RWPE2 (cell line): Measurements from ENCODE around the gene KCNQ2.
"Not testable (repeated sequence)": the region's sequence is repeated elsewhere in the genome, so short reads cannot be mapped to it uniquely, and the experiment has no call there.

ENCODE experiments used
- ATAC-seq: fragments of 200-7000 bp; cut with Tn5 transposase; 3 replicates; pipeline ENCODE4 v1.9.1; 2021; ENCODE audit warnings: low read depth
- DNase-seq: peaks from one replicate; pipeline ENCODE4 v3.0.0-alpha.2; 2020; ENCODE audit warnings: low spot score
- H3K27ac ChIP-seq: fragments of 450-650 bp; 2 replicates; pipeline ENCODE4 v1.5.1; 2017; ENCODE audit warnings: mild to moderate bottlenecking; ENCODE audit not compliant: poor library complexity, severe bottlenecking
- H3K27me3 ChIP-seq: fragments of 250-450 bp; sonication (Bioruptor Pico); 2 replicates; pipeline ENCODE4 v1.5.1; 2021; ENCODE audit warnings: mild to moderate bottlenecking, moderate library complexity; ENCODE audit not compliant: insufficient read depth, poor library complexity, severe bottlenecking
- H3K36me3 ChIP-seq: fragments of 250-450 bp; sonication (Bioruptor Pico); 2 replicates; pipeline ENCODE4 v1.5.1; 2020; ENCODE audit warnings: low read depth, mild to moderate bottlenecking, moderate library complexity
- H3K4me1 ChIP-seq: fragments of 250-450 bp; sonication (Bioruptor Pico); 2 replicates; pipeline ENCODE4 v1.5.1; 2021; ENCODE audit warnings: mild to moderate bottlenecking, moderate library complexity; ENCODE audit not compliant: insufficient read depth, poor library complexity, severe bottlenecking
- H3K4me3 ChIP-seq: fragments of 250-450 bp; sonication (Bioruptor Pico); 2 replicates; pipeline ENCODE4 v1.5.1; 2021; ENCODE audit warnings: mild to moderate bottlenecking, moderate library complexity; ENCODE audit not compliant: severe bottlenecking
- H3K9me3 ChIP-seq: fragments of 250-450 bp; sonication (Bioruptor Pico); 2 replicates; pipeline ENCODE4 v1.5.1; 2021; ENCODE audit warnings: mild to moderate bottlenecking, moderate library complexity; ENCODE audit not compliant: severe bottlenecking
- CTCF ChIP-seq: fragments of 450-650 bp; IDR thresholded peaks from one replicate; pipeline ENCODE4 v1.5.1; 2017; ENCODE audit warnings: mild to moderate bottlenecking, moderate library complexity; ENCODE audit not compliant: poor library complexity, severe bottlenecking

KCNQ2 gene

DNA sequence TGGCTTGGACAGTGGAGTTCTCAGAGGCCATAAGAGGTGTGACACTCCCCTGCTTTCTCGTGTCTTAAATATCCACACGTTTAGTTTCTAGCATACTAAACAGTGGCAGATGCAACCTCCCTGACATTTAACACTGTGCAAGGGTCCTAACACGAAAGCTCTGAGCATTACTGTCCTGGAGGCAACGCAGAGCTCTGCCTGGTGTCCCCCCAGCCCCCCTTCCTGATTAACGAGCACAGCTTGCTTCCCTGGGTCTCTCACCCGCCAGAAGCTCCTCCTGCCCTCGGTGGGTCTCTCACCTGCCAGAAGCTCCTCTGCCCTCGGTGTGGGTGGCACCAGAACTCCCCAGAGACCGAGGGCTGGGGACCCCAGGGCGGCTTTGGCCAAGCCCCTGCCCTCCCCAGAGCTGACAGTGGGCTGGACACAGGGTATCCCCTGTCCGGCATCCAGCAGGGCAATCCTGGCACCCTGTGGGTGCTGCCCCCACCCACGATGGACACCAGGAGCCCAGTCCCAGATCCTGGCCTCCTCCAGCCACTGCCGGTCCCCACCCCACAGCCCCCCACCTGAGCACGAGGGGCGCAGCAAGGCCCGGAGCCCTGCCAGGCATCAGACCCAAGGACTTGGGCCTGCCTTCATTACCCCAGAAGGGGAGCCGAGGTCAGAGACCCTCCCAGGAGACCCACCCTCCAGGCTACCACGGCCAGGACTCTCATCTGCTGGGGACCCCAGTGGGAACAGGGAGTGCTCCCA lies 12.4 kb upstream of the KCNQ2 start:
- ATAC-seq (no peak), DNase-seq (no peak)
- peaks cover 40% of the 10 kb centered on the region for H3K27me3 ChIP-seq

GRCh38 chr20:63484236-63484635 lies 11.8 kb upstream of the KCNQ2 start:
- DNase-seq: no peak

More for the DNA sequence above, 12.4 kb upstream of the KCNQ2 start:
- no peak for TF ChIP-seq CTCF
- H3K36me3 ChIP-seq: no peaks in the 10 kb centered on the region
- no peaks in the 10 kb centered on the region for H3K9me3 ChIP-seq
- H3K4me3 ChIP-seq: no peak overlapping the region
- H3K4me1 ChIP-seq: no peaks in the 10 kb centered on the region
- no peak overlapping the region for H3K27ac ChIP-seq

GRCh38 chr20:63483834-63484233 lies 11.4 kb upstream of the KCNQ2 start:
- Histone ChIP-seq H3K27ac (no peak overlapping the region), H3K27me3 (peaks cover 30% of the 10 kb centered on the region), H3K4me1 (peaks cover 3% of the 10 kb centered on the region), H3K4me3 (no peak overlapping the region), H3K36me3 (no peaks in the 10 kb centered on the region), H3K9me3 (no peaks in the 10 kb centered on the region)
- no peak for DNase-seq
- ATAC-seq: no peak
- TF ChIP-seq CTCF: peak; percentile 38

More at GRCh38 chr20:63484236-63484635, 11.8 kb upstream of the KCNQ2 start:
- ATAC-seq: no peak
- Histone ChIP-seq H3K4me3 (no peak overlapping the region), H3K27ac (no peak overlapping the region), H3K9me3 (no peaks in the 10 kb centered on the region), H3K36me3 (no peaks in the 10 kb centered on the region), H3K27me3 (peaks cover 34% of the 10 kb centered on the region), H3K4me1 (peaks cover 3% of the 10 kb centered on the region)
- no peak for TF ChIP-seq CTCF

DNA sequence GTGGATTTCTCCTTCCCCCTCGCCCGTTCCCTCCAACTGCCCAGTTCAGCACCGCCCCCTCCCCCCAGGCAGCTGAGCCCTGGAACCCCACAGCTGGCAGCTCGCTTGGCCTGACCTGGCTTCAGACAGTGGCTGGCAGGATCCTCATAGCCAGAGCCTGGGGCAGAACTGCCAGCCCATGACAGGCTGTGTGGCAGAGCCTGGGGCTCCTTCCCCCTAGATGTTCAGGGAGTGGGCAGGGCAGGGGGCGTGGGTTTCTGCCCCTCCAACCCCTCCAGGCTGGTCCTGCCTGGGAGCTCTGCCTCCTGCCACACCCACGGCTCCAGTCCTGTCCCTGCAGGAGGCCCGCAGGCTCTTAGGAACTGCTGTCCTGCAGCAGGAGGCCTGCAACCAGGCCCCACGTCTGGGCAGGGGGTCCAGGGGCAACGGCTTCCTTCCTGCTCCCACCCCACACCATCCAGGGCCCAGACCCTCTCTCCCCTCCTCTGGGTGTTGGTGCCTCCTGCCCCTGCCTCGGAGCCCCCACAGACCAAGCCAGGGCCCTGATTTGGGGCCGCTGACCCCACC lies 9.6 kb upstream of the KCNQ2 start:
- no peaks in the 10 kb centered on the region for H3K36me3 ChIP-seq
- H3K4me3 ChIP-seq: no peak overlapping the region
- TF ChIP-seq CTCF: no peak
- ATAC-seq (no peak), DNase-seq (no peak)
- H3K27ac ChIP-seq: no peak overlapping the region
- peaks cover 3% of the 10 kb centered on the region for H3K4me1 ChIP-seq
- H3K9me3 ChIP-seq: no peaks in the 10 kb centered on the region
- peaks cover 17% of the 10 kb centered on the region for H3K27me3 ChIP-seq

DNA sequence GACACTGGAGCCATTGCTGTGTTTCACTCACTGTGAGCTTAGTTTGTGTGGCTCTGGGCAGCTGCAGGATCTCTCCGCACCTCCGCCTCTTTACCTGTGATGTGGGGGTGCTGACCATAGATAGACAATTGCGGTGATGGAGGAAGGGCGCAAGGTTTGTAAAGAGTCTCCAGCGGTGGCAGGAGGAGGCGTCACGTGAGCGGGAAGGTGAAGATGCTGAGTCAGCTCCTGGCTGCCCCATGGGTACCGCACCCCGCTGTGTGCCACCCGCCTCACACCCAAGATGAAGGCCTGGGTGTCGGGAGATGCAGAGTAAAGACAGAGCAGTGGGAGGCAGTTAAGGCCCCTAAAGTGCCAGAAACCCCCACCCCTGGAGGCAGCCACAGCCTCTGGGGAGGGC lies 9.0 kb upstream of the KCNQ2 start:
- ATAC-seq (no peak), DNase-seq (no peak)
- H3K36me3 ChIP-seq: no peaks in the 10 kb centered on the region
- H3K4me1 ChIP-seq: peaks cover 3% of the 10 kb centered on the region
- no peaks in the 10 kb centered on the region for H3K9me3 ChIP-seq
- H3K27me3 ChIP-seq: peaks cover 17% of the 10 kb centered on the region
- no peak overlapping the region for H3K4me3 ChIP-seq
- no peak overlapping the region for H3K27ac ChIP-seq
- TF ChIP-seq CTCF: no peak

GRCh38 chr20:63479695-63480419 lies 7.4 kb upstream of the KCNQ2 start:
- H3K36me3 ChIP-seq, H3K9me3 ChIP-seq, H3K27ac ChIP-seq, H3K4me1 ChIP-seq, H3K4me3 ChIP-seq: not testable (repeated sequence)
- peaks cover 27% of the 10 kb centered on the region for H3K27me3 ChIP-seq
- peak; percentile 84 for DNase-seq
- ATAC-seq: peak; percentile 61
